Gastroesophageal sphincter (tissue), 3 donors: Measurements from ENCODE around the gene FERMT3.

ENCODE experiments used
- CTCF ChIP-seq, 4 experiments: fragments of 200-600 bp in 2 of 4; fragments of 450-650 bp in 2 of 4; sonication (generic) in 1 of 4; IDR thresholded peaks; one replicate each; pipeline ENCODE4 v1.5.1; 2017 to 2019; ENCODE audit warnings: antibody characterized with exemption in 4 of 4, mild to moderate bottlenecking in 2 of 4, moderate library complexity in 2 of 4
- POLR2A ChIP-seq, 2 donors: fragments of 450-650 bp; IDR thresholded peaks; one replicate each; pipeline ENCODE4 v1.6.1; 2017; ENCODE audit warnings: antibody characterized with exemption in 2 of 2, mild to moderate bottlenecking in 2 of 2, moderate library complexity in 1 of 2

DNA sequence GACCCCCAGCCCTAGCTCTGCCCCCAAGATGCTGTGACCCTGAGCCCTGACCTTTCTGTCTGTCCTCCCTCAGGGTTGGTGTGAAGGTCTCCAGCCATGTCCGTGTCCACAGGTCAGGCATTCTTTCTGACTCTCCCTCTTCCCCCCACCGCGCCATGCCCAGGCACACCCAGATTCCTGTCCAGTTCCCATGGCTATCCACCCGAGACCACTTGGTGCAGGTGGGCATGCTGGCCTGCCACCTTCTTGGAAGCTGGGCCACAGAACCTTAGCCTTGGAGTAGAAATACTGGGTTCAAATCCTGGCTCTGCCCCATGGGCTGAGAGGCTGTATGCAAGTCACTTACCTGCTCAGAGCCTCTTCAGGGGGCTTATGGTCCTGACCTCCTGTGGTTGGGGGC, 42.5 kb downstream of the FERMT3 start:
- no peak for TF ChIP-seq CTCF (IDR thresholded peaks at IDR 0.05)
- TF ChIP-seq POLR2A (IDR thresholded peaks at IDR 0.05), result no peak
